ENCODE results near the gene OR5B12.

OR5B12 gene

GRCh38 chr11:58442136-58442535, at the start of gene OR5B12:
TSS of gene OR5B12 (minus strand) at chr11:58442236. CDS start at chr11:58440151, 2,085 bp downstream.
- H3K4me3 ChIP-seq (ENCODE audit: low read depth, low read length): no peak within 1 kb of the TSS
- no peak for TF ChIP-seq CTCF (IDR thresholded peaks at IDR 0.05; ENCODE audit: control insufficient read depth, extremely low read depth, insufficient read depth)
- no peak for DNase-seq (ENCODE audit: low read depth)

GRCh38 chr11:58490827-58491226, 48.8 kb upstream of the OR5B12 start:
- H3K4me3 ChIP-seq (ENCODE audit: low read depth, low read length): no peak overlapping the region
- TF ChIP-seq CTCF (IDR thresholded peaks at IDR 0.05; ENCODE audit: control insufficient read depth, extremely low read depth, insufficient read depth): no peak
- no peak for DNase-seq (ENCODE audit: low read depth)

- DNase-seq (ENCODE audit: low read depth): no peak
- H3K4me3 ChIP-seq (ENCODE audit: low read depth, low read length): no peak overlapping the region
- TF ChIP-seq CTCF (IDR thresholded peaks at IDR 0.05; ENCODE audit: control insufficient read depth, extremely low read depth, insufficient read depth): no peak
Measured at GRCh38 chr11:58487170-58487569, 45.1 kb upstream of the OR5B12 start.

- no peak overlapping the region for H3K4me3 ChIP-seq (ENCODE audit: low read depth, low read length)
- TF ChIP-seq CTCF (IDR thresholded peaks at IDR 0.05; ENCODE audit: control insufficient read depth, extremely low read depth, insufficient read depth): no peak
- DNase-seq (ENCODE audit: low read depth): no peak
Measured at GRCh38 chr11:58485961-58486360, 43.9 kb upstream of the OR5B12 start.

- no peak overlapping the region for H3K4me3 ChIP-seq (ENCODE audit: low read depth, low read length)
- no peak for TF ChIP-seq CTCF (IDR thresholded peaks at IDR 0.05; ENCODE audit: control insufficient read depth, extremely low read depth, insufficient read depth)
- DNase-seq (ENCODE audit: low read depth): no peak
Measured at GRCh38 chr11:58471892-58472291, 29.9 kb upstream of the OR5B12 start.

GRCh38 chr11:58466293-58466692, 24.3 kb upstream of the OR5B12 start:
- no peak for DNase-seq (ENCODE audit: low read depth)
- H3K4me3 ChIP-seq (ENCODE audit: low read depth, low read length): no peak overlapping the region
- TF ChIP-seq CTCF (IDR thresholded peaks at IDR 0.05; ENCODE audit: control insufficient read depth, extremely low read depth, insufficient read depth): no peak

GRCh38 chr11:58465690-58466089, 23.7 kb upstream of the OR5B12 start:
- TF ChIP-seq CTCF (IDR thresholded peaks at IDR 0.05; ENCODE audit: control insufficient read depth, extremely low read depth, insufficient read depth): no peak
- DNase-seq (ENCODE audit: low read depth): no peak
- H3K4me3 ChIP-seq (ENCODE audit: low read depth, low read length): no peak overlapping the region
